ENCODE data around the gene CFAP74.

GRCh38 chr1:2023187-2023586, 19.6 kb upstream of the CFAP74 start:
- TF ChIP-seq SP2 (tag by site-specific recombination; IDR thresholded peaks at IDR 0.05) (no peak), KLF9 (tag by site-specific recombination; IDR thresholded peaks at IDR 0.05; ENCODE audit: low read depth) (no peak), REST (tag by site-specific recombination; IDR thresholded peaks at IDR 0.05) (no peak), ZNF747 (tag by site-specific recombination; IDR thresholded peaks at IDR 0.05) (no peak), ZNF302 (tag by site-specific recombination; IDR thresholded peaks at IDR 0.05; ENCODE audit: low read depth) (no peak), HOXD13 (CRISPR knock-in tag; IDR thresholded peaks at IDR 0.05; ENCODE audit: borderline replicate concordance) (no peak), ZNF629 (tag by site-specific recombination; IDR thresholded peaks at IDR 0.05) (no peak), ELK4 (IDR thresholded peaks at IDR 0.05; ENCODE audit: borderline replicate concordance, low read depth, low read length) (no peak), ATF2 (tag by site-specific recombination; IDR thresholded peaks at IDR 0.05; ENCODE audit: low read depth) (no peak), ZFHX2 (tag by site-specific recombination; conservative IDR thresholded peaks at IDR 0.05) (no peak)
- TF ChIP-seq, protein P1, sequence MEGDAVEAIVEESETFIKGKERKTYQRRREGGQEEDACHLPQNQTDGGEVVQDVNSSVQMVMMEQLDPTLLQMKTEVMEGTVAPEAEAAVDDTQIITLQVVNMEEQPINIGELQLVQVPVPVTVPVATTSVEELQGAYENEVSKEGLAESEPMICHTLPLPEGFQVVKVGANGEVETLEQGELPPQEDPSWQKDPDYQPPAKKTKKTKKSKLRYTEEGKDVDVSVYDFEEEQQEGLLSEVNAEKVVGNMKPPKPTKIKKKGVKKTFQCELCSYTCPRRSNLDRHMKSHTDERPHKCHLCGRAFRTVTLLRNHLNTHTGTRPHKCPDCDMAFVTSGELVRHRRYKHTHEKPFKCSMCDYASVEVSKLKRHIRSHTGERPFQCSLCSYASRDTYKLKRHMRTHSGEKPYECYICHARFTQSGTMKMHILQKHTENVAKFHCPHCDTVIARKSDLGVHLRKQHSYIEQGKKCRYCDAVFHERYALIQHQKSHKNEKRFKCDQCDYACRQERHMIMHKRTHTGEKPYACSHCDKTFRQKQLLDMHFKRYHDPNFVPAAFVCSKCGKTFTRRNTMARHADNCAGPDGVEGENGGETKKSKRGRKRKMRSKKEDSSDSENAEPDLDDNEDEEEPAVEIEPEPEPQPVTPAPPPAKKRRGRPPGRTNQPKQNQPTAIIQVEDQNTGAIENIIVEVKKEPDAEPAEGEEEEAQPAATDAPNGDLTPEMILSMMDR (tag by site-specific recombination; IDR thresholded peaks at IDR 0.05) = no peak
- TF ChIP-seq, protein P2, sequence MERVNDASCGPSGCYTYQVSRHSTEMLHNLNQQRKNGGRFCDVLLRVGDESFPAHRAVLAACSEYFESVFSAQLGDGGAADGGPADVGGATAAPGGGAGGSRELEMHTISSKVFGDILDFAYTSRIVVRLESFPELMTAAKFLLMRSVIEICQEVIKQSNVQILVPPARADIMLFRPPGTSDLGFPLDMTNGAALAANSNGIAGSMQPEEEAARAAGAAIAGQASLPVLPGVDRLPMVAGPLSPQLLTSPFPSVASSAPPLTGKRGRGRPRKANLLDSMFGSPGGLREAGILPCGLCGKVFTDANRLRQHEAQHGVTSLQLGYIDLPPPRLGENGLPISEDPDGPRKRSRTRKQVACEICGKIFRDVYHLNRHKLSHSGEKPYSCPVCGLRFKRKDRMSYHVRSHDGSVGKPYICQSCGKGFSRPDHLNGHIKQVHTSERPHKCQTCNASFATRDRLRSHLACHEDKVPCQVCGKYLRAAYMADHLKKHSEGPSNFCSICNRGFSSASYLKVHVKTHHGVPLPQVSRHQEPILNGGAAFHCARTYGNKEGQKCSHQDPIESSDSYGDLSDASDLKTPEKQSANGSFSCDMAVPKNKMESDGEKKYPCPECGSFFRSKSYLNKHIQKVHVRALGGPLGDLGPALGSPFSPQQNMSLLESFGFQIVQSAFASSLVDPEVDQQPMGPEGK (tag by site-specific recombination; IDR thresholded peaks at IDR 0.05) = no peak
